ENCODE results near the gene FLT3. TPM values are rescaled to one million over a fixed set of nuclear protein-coding genes. Genes with fewer than 3 reads are reported as not detected.
"Not testable (repeated sequence)": the region's sequence is repeated elsewhere in the genome, so short reads cannot be mapped to it uniquely, and the experiment has no call there.

The FLT3 gene
- total RNA-seq, 1 donor from 2014 or later = not detected

DNA sequence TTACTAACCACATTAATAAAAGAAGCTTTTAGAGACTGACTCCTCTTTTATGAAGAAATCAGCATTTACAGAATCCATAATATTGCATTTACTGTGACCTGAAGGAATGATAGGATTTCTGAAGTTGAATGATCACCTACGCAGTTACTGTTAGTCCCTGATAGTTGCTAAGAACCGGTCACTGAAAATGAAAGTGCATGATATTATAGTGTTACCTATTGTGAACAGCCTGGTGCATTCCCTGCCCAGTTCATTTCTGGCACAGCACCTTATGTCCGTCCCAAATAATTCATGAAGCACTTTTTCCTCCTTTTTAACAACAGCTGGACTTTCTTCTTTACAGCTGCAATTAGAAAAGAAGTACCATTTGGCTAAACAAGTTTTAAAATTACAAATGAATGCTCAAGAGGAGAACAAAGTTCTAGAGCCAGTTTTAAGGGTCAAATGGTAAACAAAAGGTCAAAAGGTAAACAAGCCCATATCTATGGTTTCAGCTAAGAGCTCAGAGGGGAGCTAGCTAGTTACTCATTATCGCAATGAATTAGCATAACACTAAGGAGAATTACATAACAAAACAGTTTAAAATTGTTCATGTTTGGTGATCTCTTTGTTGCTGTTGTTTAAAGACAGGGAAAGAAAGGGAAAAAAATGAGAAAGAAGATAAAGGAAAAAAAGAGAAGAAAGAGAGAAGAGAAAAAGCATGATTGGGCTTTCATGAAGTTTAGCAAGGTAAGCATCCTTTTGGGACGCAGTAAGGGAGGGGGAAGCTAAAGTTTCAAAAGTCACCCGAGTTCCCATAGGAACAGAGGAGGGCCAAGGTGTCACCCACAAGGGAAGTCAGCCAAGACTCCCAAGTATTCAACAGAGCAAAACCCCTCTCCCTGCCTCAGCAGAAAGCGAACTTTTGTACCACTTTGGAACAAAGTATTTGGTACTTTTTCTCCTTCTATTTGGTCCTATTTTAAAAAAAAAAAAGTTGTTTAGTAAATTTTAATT is 50.2 kb downstream of the FLT3 start:
- ATAC-seq = no peak
- DNase-seq (ENCODE audit: missing footprints) = no peak
- intact Hi-C loops (cut with DNase I) = no loop called here

DNA sequence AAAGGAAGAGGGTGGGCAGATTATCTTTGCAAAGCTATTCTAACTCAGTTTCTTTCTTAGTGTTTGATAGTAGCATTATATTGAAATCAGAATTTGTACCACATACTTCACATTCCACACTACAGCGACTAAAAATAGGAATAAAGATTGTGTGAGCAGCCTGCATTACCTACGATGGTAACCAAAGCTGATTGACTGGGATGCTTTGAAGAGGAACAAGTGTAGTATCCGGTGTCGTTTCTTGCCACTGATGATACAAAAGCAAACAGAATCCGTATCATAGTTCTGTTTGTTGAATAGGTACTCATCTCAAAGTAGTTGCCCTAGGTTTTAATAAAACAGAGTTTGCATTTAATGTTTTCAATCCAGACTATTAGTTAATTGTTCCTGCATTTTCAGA is 51.2 kb downstream of the FLT3 start:
- intact Hi-C loops (cut with DNase I) = no loop called here

GRCh38 chr13:28048768-28049167 is 51.6 kb downstream of the FLT3 start:
- intact Hi-C loops (cut with DNase I) = no loop called here
- no peak for ATAC-seq
- DNase-seq (ENCODE audit: missing footprints) = no peak

More for the DNA sequence above, 51.2 kb downstream of the FLT3 start:
- ATAC-seq = no peak
- DNase-seq (ENCODE audit: missing footprints) = no peak

DNA sequence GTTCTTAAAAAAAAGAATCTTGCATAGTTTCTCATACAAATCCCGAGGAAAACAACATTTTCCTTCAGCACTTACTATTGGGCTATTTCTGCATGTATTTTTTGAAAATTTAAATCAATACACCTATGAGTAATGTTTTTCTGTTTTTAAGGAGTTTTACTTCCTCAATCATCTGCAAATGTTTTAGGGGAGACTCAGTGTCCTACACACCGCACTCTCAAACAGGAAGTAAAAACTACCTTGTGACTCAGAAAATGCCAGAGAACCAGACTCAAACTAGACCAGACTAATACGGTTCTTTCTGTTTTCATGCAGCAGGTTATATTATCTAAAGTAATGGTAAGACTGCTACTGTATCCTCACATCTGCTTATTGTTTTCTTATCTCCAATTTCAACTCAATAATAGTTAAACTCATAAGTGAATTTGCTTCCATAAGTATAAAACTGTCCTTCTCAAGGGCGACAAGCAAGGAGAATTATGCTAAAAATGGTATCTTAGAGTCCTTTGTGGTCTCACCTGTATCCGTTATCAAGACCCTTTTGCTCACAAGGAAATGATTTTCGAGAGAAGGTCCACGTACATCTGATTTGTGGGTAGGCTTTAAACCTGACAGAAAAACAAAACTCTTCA is 52.5 kb downstream of the FLT3 start:
- no peak for DNase-seq (ENCODE audit: missing footprints)
- intact Hi-C loops (cut with DNase I) = no loop called here
- no peak for ATAC-seq

- ATAC-seq = no peak
- intact Hi-C loops (cut with DNase I) = no loop called here
Measured at GRCh38 chr13:28046981-28047380, 53.4 kb downstream of the FLT3 start.

DNA sequence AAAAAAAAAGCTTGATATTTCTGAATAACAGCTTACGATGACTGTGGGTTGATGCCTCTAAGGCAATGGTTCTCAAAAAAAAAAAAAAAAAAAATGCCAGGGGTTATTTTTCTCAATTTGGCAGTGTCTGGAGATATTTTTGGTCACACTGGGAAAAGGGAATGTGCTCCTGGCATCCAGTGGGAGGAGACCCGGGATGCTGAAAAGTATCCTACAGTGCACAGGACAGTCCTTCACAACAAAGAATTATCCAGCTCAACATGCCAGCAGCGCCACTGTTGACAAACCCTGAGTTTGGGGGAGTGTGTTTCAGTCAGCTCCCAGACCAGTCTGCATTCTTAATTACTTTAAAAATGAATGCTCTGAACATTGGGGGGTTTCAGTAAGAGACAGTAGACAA is 54.5 kb downstream of the FLT3 start:
- ATAC-seq (no peak), DNase-seq (ENCODE audit: missing footprints) (no peak)
- intact Hi-C loops (cut with DNase I) = no loop called here

More at GRCh38 chr13:28046981-28047380, 53.4 kb downstream of the FLT3 start:
- DNase-seq (ENCODE audit: missing footprints) = no peak

GRCh38 chr13:28044608-28045007 is 55.8 kb downstream of the FLT3 start:
- ATAC-seq (no peak), DNase-seq (ENCODE audit: missing footprints) (no peak)
- intact Hi-C loops (cut with DNase I) = no loop called here

GRCh38 chr13:28043224-28043623 is 57.2 kb downstream of the FLT3 start:
- ATAC-seq = no peak
- DNase-seq (ENCODE audit: missing footprints) = no peak
- intact Hi-C loops (cut with DNase I) = no loop called here

DNA sequence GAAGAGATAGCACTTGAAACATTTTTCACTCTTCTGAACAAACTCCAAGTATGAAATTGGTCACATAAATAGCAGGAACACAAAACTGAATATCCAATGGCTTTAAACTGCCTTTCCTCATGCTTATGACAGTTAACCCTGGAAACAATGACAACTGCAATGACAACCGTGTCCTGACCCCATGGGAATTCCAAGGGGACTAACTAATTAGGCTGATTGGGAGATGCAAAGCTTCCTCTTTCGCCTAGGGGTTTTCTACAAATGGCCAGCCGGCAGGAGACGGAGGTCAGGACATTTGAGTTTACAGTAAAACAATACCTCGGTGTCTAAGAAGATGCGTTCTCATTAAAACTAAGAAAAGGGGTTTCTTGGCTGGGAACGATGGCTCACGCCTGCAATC is 58.9 kb downstream of the FLT3 start:
- intact Hi-C loops (cut with DNase I) = no loop called here
- ATAC-seq (no peak), DNase-seq (ENCODE audit: missing footprints) (no peak)

DNA sequence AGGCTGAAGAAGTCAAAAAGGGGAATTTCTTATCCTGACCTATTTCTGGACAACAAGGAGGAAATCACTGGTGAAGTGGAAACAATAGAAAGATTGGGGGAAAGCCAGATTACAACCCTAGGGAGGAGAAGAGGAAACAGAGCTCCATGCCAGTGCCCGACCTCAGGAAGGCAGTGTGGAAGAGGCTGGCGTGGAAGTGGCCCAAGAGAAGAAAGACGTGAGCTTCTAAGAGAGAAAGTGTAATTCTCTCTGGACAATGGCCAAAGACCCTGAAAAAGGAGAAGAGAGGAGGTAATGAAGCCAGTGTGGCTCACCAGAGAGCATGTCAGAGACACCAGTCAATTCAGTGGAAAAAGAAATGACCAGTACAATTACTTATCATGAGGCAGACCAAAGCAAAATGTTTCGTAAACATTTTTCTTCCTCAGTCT is 59.3 kb downstream of the FLT3 start:
- DNase-seq (ENCODE audit: missing footprints) (no peak), ATAC-seq (no peak)
- intact Hi-C loops (cut with DNase I) = no loop called here

DNA sequence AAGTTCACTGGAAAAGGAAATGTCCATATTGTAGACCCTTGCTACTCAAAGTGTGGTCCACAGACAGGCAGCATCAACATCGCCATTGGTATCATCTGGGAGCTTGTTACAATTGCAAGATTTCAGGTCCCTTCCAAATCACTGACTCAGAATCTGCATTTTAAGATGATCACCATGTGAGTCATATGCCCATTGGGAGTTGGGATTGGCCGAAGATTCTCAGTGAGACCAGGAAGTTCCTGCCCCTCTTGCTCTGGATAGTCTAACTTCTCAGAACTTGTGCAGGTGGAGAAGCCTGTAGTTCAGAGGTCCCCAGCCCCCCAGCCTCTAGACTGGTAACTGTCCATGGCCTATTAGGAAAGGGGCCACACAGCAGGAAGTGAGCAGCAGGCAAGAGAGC is 63.0 kb downstream of the FLT3 start:
- intact Hi-C loops (cut with DNase I) = no loop called here
- no peak for DNase-seq (ENCODE audit: missing footprints)
- no peak for ATAC-seq

DNA sequence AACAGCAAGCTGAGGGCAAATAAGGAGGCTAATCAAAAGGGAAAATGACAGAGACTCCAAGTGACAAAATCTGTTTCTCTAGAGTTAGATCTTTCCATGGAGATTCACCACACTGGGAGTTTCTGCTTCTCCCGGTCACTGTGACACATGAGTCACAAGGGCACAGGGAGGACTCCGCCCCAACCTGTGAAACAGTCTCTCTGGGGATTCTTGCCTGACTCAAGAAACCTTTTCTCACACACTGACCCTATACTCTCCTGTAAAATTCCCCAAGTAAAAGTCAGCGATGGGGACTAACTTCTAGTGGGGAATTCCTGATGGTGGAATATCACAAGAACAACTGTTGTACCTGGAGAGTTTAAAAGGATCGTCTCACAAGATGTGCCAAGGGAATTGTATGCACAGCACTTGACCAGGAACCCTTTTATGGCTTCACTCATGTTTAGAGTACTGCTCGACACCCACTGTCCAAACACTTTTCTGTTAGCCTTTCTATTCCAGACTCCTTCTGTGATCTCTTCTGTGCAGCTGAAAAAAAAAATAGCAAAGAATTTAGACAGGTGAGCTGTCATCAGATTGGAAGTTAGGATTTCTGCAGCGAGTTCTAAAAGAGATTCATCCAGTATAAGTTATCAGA is 65.1 kb downstream of the FLT3 start:
- no peak for ATAC-seq
- intact Hi-C loops (cut with DNase I) = no loop called here
- no peak for DNase-seq (ENCODE audit: missing footprints)

- ATAC-seq = no peak
- no peak for DNase-seq (ENCODE audit: missing footprints)
- intact Hi-C loops (cut with DNase I) = no loop called here
Measured at GRCh38 chr13:28033894-28034655, 66.3 kb downstream of the FLT3 start.

GRCh38 chr13:28032438-28032837 is 67.9 kb downstream of the FLT3 start:
- ATAC-seq; intact Hi-C loops (cut with DNase I); DNase-seq (ENCODE audit: missing footprints): not testable (repeated sequence)

GRCh38 chr13:28031896-28032288 is 68.5 kb downstream of the FLT3 start:
- ATAC-seq (no peak), DNase-seq (ENCODE audit: missing footprints) (no peak)
- intact Hi-C loops (cut with DNase I) = no loop called here

GRCh38 chr13:28031220-28031895 is 69.0 kb downstream of the FLT3 start:
- DNase-seq (ENCODE audit: missing footprints) = no peak
- intact Hi-C loops (cut with DNase I) = no loop called here
- ATAC-seq = peak; percentile 59

DNA sequence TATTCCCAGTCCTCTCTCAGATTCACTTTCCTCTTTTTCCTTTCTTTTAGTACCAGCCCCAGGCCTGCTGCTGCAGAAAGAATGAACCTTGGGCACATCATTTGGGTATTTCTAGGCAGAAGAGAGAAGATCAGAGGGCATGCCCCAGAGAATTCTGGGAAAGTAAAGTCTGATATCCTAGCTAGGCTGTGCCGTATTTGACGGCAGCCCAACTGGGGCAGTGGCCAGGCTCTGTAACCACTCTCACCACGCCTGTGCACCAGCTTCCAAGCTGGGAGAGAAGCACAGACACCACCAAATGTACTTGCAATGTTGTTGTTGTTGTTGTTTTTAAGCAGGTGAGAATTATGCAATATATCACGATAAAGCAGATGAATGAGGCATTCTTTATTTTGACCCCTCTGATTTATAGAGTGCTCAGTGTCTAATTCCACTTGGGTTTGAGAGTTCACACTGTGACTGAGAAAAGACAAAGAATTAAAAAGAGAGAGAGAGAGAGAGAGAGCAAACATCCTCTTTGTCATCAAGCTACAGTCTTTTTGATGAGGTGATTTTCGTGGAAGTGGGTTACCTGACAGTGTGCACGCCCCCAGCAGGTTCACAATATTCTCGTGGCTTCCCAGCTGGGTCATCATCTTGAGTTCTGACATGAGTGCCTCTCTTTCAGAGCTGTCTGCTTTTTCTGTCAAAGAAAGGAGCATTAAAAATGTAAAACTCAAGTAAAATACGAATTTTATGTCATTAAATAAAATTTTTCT is 72.6 kb downstream of the FLT3 start:
- ATAC-seq (no peak), DNase-seq (ENCODE audit: missing footprints) (no peak)
- intact Hi-C loops (cut with DNase I) = no loop called here

GRCh38 chr13:28027071-28027470 is 73.3 kb downstream of the FLT3 start:
- intact Hi-C loops (cut with DNase I) = no loop called here
- DNase-seq (ENCODE audit: missing footprints) = no peak
- no peak for ATAC-seq
